B cell (primary cell): ENCODE results near the gene FLRT1. TPM values are rescaled to one million over a fixed set of nuclear protein-coding genes. Genes with fewer than 3 reads are reported as not detected.

ENCODE experiments used
- ATAC-seq: fragments of 200-7000 bp; cut with Tn5 transposase; one replicate; pipeline ENCODE4 v1.10.0; 2021; ENCODE audit warnings: low read depth, mild to moderate bottlenecking, moderate number of reproducible peaks, moderate library complexity
- CTCF ChIA-PET: fragments of 350-600 bp; sonication (Branson Sonifier 250); formaldehyde crosslinking; loops from one replicate; lab custom pipeline; 2021; ENCODE audit warnings: antibody characterized with exemption, inconsistent platforms; lab: Charles Lee
- POLR2A ChIA-PET: fragments of 350-600 bp; sonication (Branson Sonifier 250); formaldehyde crosslinking; loops from one replicate; lab custom pipeline; 2021; ENCODE audit warnings: antibody characterized with exemption; lab: Charles Lee
- DNase-seq: peaks from one replicate; pipeline ENCODE4 v3.0.0; 2013
- H2AFZ ChIP-seq: 2 replicates; pipeline ENCODE4 v1.6.1; 2012; ENCODE audit warnings: mild to moderate bottlenecking, low read depth, low read length; ENCODE audit not compliant: insufficient read depth, poor library complexity, severe bottlenecking
- H3K27ac ChIP-seq, 2 donors: 1 replicate in 1 of 2; 2 replicates in 1 of 2; pipeline ENCODE4 v1.5.1; 2012 to 2013; ENCODE audit warnings: low read length in 2 of 2, mild to moderate bottlenecking in 2 of 2, moderate library complexity in 1 of 2
- H3K27me3 ChIP-seq, 4 experiments: fragments of 200-600 bp in 1 of 4; sonication (generic) in 1 of 4; replicated peaks in 1 of 4; 1 replicate in 2 of 4; 2 replicates in 2 of 4; pipeline versions ENCODE4 v1.6.1 to v1.7.0; 2013 to 2016; ENCODE audit warnings: low read length in 3 of 4, mild to moderate bottlenecking in 2 of 4, mixed read lengths in 1 of 4, moderate library complexity in 1 of 4; ENCODE audit not compliant: insufficient read depth in 4 of 4, control insufficient read depth in 3 of 4; ENCODE audit errors: control extremely low read depth in 1 of 4
- H3K36me3 ChIP-seq, 2 experiments: replicated peaks in 1 of 2; 1 replicate in 1 of 2; 2 replicates in 1 of 2; pipeline versions ENCODE4 v1.6.1 to v1.7.1; 2013; ENCODE audit warnings: low read length in 1 of 2; ENCODE audit not compliant: insufficient read depth in 2 of 2, control insufficient read depth in 1 of 2; ENCODE audit errors: control extremely low read depth in 1 of 2, extremely low read depth in 1 of 2
- H3K4me1 ChIP-seq, 2 donors: fragments of 200-600 bp in 1 of 2; sonication (generic) in 1 of 2; 1 replicate in 1 of 2; 2 replicates in 1 of 2; pipeline versions ENCODE4 v1.5.1 to v1.6.1; 2013 to 2017; ENCODE audit warnings: low read length in 2 of 2; ENCODE audit not compliant: control insufficient read depth in 2 of 2, insufficient read depth in 2 of 2
- H3K4me2 ChIP-seq: replicated peaks from 2 replicates; pipeline ENCODE3; 2012; ENCODE audit warnings: mild to moderate bottlenecking, low read depth, low read length; ENCODE audit not compliant: poor library complexity, severe bottlenecking
- H3K4me3 ChIP-seq, 5 experiments: fragments of 200-600 bp in 1 of 5; sonication (generic) in 1 of 5; 1 replicate in 3 of 5; 2 replicates in 2 of 5; pipeline versions ENCODE4 v1.5.1 to v1.7.0; 2011 to 2016; ENCODE audit warnings: low read length in 4 of 5, mild to moderate bottlenecking in 4 of 5, low read depth in 2 of 5, control low read depth in 1 of 5, moderate library complexity in 1 of 5; ENCODE audit not compliant: insufficient read depth in 1 of 5; ENCODE audit errors: control extremely low read depth in 1 of 5, extremely low read depth in 1 of 5
- H3K79me2 ChIP-seq: fragments of 200-600 bp; sonication (generic); one replicate; pipeline ENCODE4 v1.6.0; 2016; ENCODE audit warnings: low read length; ENCODE audit not compliant: control insufficient read depth, insufficient read depth
- H3K9ac ChIP-seq: fragments of 200-600 bp; sonication (generic); 2 replicates; pipeline ENCODE4 v1.6.1; 2017; ENCODE audit warnings: mild to moderate bottlenecking, low read length, moderate library complexity
- H3K9me3 ChIP-seq, 3 donors: one replicate each; pipeline versions ENCODE4 v1.6.1 to v1.7.1; 2013; ENCODE audit warnings: low read length in 2 of 3; ENCODE audit not compliant: control insufficient read depth in 2 of 3, insufficient read depth in 1 of 3; ENCODE audit errors: control extremely low read depth in 1 of 3
- H4K20me1 ChIP-seq: 2 replicates; pipeline ENCODE4 v1.6.0; 2012; ENCODE audit warnings: mild to moderate bottlenecking, low read length; ENCODE audit not compliant: insufficient read depth, control insufficient read depth, poor library complexity, severe bottlenecking
- H3K27ac Mint-ChIP-seq: one replicate; pipeline ENCODE4 v1.8.0; 2021; ENCODE audit warnings: mixed read lengths
- H3K27me3 Mint-ChIP-seq: one replicate; pipeline ENCODE4 v1.8.0; 2021; ENCODE audit warnings: mixed read lengths
- H3K4me1 Mint-ChIP-seq: one replicate; pipeline ENCODE4 v1.8.0; 2021; ENCODE audit warnings: mixed read lengths
- H3K4me3 Mint-ChIP-seq: one replicate; pipeline ENCODE4 v1.8.0; 2021; ENCODE audit warnings: mixed read lengths
- H3K9me3 Mint-ChIP-seq: one replicate; pipeline ENCODE4 v1.8.0; 2022; ENCODE audit warnings: mixed read lengths; ENCODE audit not compliant: insufficient read depth
- EZH2 ChIP-seq: IDR thresholded peaks from 2 replicates; pipeline ENCODE4 v1.6.1; 2012; ENCODE audit warnings: borderline replicate concordance, low read depth, mild to moderate bottlenecking, moderate library complexity, low read length; ENCODE audit not compliant: insufficient read depth, poor library complexity, severe bottlenecking
- WGBS: methylation state at CpG from one replicate; pipeline ENCODE4 v1.1.5; 2013; ENCODE audit warnings: missing lambda C conversion rate; ENCODE audit not compliant: insufficient coverage; 5-methylcytosine and 5-hydroxymethylcytosine counted together
- intact Hi-C: fragments of 100-400 bp; cut with micrococcal nuclease; formaldehyde crosslinking; loops from one replicate; pipeline ENCODE4 v1.10.0; 2022
- polyA plus RNA-seq: library from polyadenylated mRNA; depleted of rRNA; stranded (reverse); fragments of >200 nt; gene quantifications from 2 replicates; pipeline ENCODE4 v1.2.3, GENCODE V29; 2012
- total RNA-seq, 2 donors: library from RNA; stranded (reverse); fragments of 120-200 nt in 1 of 2; gene quantifications; 1 replicate in 1 of 2; 2 replicates in 1 of 2; pipeline versions ENCODE4 v1.2.3 to v1.2.4, GENCODE V29; 2013 to 2022
- TF ChIP-seq, protein P1 (sequence below): fragments of 200-600 bp; IDR thresholded peaks from one replicate; pipeline ENCODE4 v1.8.0; 2022; ENCODE audit warnings: antibody characterized with exemption, mild to moderate bottlenecking

Gene FLRT1
- total and polyA plus RNA-seq, 2 donors (not counting 1 experiment from before 2014, with no cell fraction given) = not detected

GRCh38 chr11:64019106-64020037 lies 16.4 kb upstream of the FLRT1 start:
- intact Hi-C loops = no loop called here
- H3K79me2 ChIP-seq = no peaks in the 10 kb centered on the region
- TF ChIP-seq, protein P1, sequence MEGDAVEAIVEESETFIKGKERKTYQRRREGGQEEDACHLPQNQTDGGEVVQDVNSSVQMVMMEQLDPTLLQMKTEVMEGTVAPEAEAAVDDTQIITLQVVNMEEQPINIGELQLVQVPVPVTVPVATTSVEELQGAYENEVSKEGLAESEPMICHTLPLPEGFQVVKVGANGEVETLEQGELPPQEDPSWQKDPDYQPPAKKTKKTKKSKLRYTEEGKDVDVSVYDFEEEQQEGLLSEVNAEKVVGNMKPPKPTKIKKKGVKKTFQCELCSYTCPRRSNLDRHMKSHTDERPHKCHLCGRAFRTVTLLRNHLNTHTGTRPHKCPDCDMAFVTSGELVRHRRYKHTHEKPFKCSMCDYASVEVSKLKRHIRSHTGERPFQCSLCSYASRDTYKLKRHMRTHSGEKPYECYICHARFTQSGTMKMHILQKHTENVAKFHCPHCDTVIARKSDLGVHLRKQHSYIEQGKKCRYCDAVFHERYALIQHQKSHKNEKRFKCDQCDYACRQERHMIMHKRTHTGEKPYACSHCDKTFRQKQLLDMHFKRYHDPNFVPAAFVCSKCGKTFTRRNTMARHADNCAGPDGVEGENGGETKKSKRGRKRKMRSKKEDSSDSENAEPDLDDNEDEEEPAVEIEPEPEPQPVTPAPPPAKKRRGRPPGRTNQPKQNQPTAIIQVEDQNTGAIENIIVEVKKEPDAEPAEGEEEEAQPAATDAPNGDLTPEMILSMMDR = no peak
- TF ChIP-seq EZH2 = no peak
- Mint-ChIP-seq H3K4me3 (no peak overlapping the region), H3K9me3 (no peaks in the 10 kb centered on the region), H3K27ac (no peak overlapping the region), H3K4me1 (no peaks in the 10 kb centered on the region), H3K27me3 (no peaks in the 10 kb centered on the region)
- ATAC-seq (no peak), DNase-seq (no peak)
- no peak overlapping the region for H3K27ac ChIP-seq
- H3K4me1 ChIP-seq = no peaks in the 10 kb centered on the region
- POLR2A ChIA-PET = no interaction called here
- no peak overlapping the region for H3K9ac ChIP-seq
- no peak overlapping the region for H3K4me3 ChIP-seq
- no peak overlapping the region for H2AFZ ChIP-seq
- H3K4me2 ChIP-seq = no peak overlapping the region
- H3K9me3 ChIP-seq = no peaks in the 10 kb centered on the region
- 88% methylated on average over 16 of the region's 27 CpGs for WGBS
- no peaks in the 10 kb centered on the region for H3K27me3 ChIP-seq
- no peaks in the 10 kb centered on the region for H4K20me1 ChIP-seq
- H3K36me3 ChIP-seq = no peaks in the 10 kb centered on the region
- CTCF ChIA-PET = interaction anchor here (0.9 kb wide), 1 partner anchor 19 kb away, joined by 3 read pairs; no protein-coding TSS in a partner anchor
